HUES48 (cell line): ENCODE results near the gene POMGNT2.
"Not testable (repeated sequence)": the region's sequence is repeated elsewhere in the genome, so short reads cannot be mapped to it uniquely, and the experiment has no call there.

Experiments used
- H3K27ac ChIP-seq: one replicate; pipeline ENCODE4 v1.7.0; 2013; ENCODE audit warnings: low read depth, low read length, inconsistent platforms
- H3K27me3 ChIP-seq: 2 replicates; pipeline ENCODE4 v1.6.1; 2013; ENCODE audit warnings: mild to moderate bottlenecking, low read length; ENCODE audit not compliant: control insufficient read depth, insufficient read depth
- H3K36me3 ChIP-seq: 2 replicates; pipeline ENCODE4 v1.6.1; 2013; ENCODE audit warnings: low read length; ENCODE audit not compliant: control insufficient read depth, insufficient read depth
- H3K4me1 ChIP-seq: 2 replicates; pipeline ENCODE4 v1.6.1; 2013; ENCODE audit warnings: mild to moderate bottlenecking, low read length; ENCODE audit not compliant: control insufficient read depth, insufficient read depth
- H3K4me3 ChIP-seq: 2 replicates; pipeline ENCODE4 v1.5.1; 2013; ENCODE audit warnings: mild to moderate bottlenecking, low read depth, low read length
- H3K9ac ChIP-seq: 2 replicates; pipeline ENCODE4 v1.6.1; 2013; ENCODE audit warnings: mild to moderate bottlenecking, low read depth, low read length, moderate library complexity
- H3K9me3 ChIP-seq: 2 replicates; pipeline ENCODE4 v1.6.1; 2013; ENCODE audit warnings: low read length; ENCODE audit not compliant: control insufficient read depth, insufficient read depth

The POMGNT2 gene

GRCh38 chr3:43074901-43075689, 30.8 kb downstream of the POMGNT2 start:
- Histone ChIP-seq H3K27ac (no peak overlapping the region), H3K9ac (no peak overlapping the region), H3K4me3 (no peak overlapping the region), H3K4me1 (no peaks in the 10 kb centered on the region), H3K36me3 (peaks cover 7% of the 10 kb centered on the region; the same call in 1 of the 2 replicates), H3K9me3 (no peaks in the 10 kb centered on the region), H3K27me3 (no peaks in the 10 kb centered on the region)

- Histone ChIP-seq H3K4me1 (no peaks in the 10 kb centered on the region), H3K36me3 (peaks cover under 1% of the 10 kb centered on the region; the same call in 1 of the 2 replicates), H3K27me3 (no peaks in the 10 kb centered on the region), H3K4me3 (no peak overlapping the region), H3K27ac (no peak overlapping the region), H3K9ac (no peak overlapping the region), H3K9me3 (no peaks in the 10 kb centered on the region)
These were observed 31.4 kb downstream of the POMGNT2 start for GRCh38 chr3:43074482-43074881.

GRCh38 chr3:43073836-43074220, 32.1 kb downstream of the POMGNT2 start:
- H3K36me3 ChIP-seq = no peaks in the 10 kb centered on the region
- no peaks in the 10 kb centered on the region for H3K4me1 ChIP-seq
- no peaks in the 10 kb centered on the region for H3K27me3 ChIP-seq
- H3K27ac ChIP-seq = no peak overlapping the region
- no peak overlapping the region for H3K9ac ChIP-seq
- H3K9me3 ChIP-seq = no peaks in the 10 kb centered on the region
- H3K4me3 ChIP-seq = no peak overlapping the region

- Histone ChIP-seq H3K4me1 (no peaks in the 10 kb centered on the region), H3K4me3 (no peak overlapping the region), H3K9me3 (no peaks in the 10 kb centered on the region), H3K36me3 (no peaks in the 10 kb centered on the region), H3K27me3 (no peaks in the 10 kb centered on the region), H3K27ac (no peak overlapping the region), H3K9ac (no peak overlapping the region)
These were observed 32.6 kb downstream of the POMGNT2 start for GRCh38 chr3:43073116-43073835.

- no peaks in the 10 kb centered on the region for H3K36me3 ChIP-seq
- no peak overlapping the region for H3K4me3 ChIP-seq
- no peak overlapping the region for H3K9ac ChIP-seq
- no peak overlapping the region for H3K27ac ChIP-seq
- no peaks in the 10 kb centered on the region for H3K4me1 ChIP-seq
- no peaks in the 10 kb centered on the region for H3K9me3 ChIP-seq
- H3K27me3 ChIP-seq = no peaks in the 10 kb centered on the region
These were observed 33.5 kb downstream of the POMGNT2 start for GRCh38 chr3:43072361-43072760.

- no peaks in the 10 kb centered on the region for H3K36me3 ChIP-seq
- H3K27me3 ChIP-seq = no peaks in the 10 kb centered on the region
- H3K4me1 ChIP-seq = no peaks in the 10 kb centered on the region
- H3K27ac ChIP-seq = no peak overlapping the region
- H3K9ac ChIP-seq = no peak overlapping the region
- H3K4me3 ChIP-seq = no peak overlapping the region
- H3K9me3 ChIP-seq = no peaks in the 10 kb centered on the region
These were observed 34.5 kb downstream of the POMGNT2 start for GRCh38 chr3:43071313-43071893.

- H3K27ac ChIP-seq, H3K4me1 ChIP-seq, H3K4me3 ChIP-seq, H3K9me3 ChIP-seq, H3K9ac ChIP-seq, H3K36me3 ChIP-seq, H3K27me3 ChIP-seq: not testable (repeated sequence)
These were observed 35.2 kb downstream of the POMGNT2 start for GRCh38 chr3:43070670-43071069.

GRCh38 chr3:43063114-43063513, 42.8 kb downstream of the POMGNT2 start:
- no peak overlapping the region for H3K27ac ChIP-seq
- H3K9me3 ChIP-seq = peaks cover 15% of the 10 kb centered on the region
- no peak overlapping the region for H3K4me3 ChIP-seq
- H3K9ac ChIP-seq = no peak overlapping the region
- H3K27me3 ChIP-seq = no peaks in the 10 kb centered on the region
- H3K4me1 ChIP-seq = no peaks in the 10 kb centered on the region; the same call in 1 of the 2 replicates
- no peaks in the 10 kb centered on the region for H3K36me3 ChIP-seq

GRCh38 chr3:43062564-43063040, 43.3 kb downstream of the POMGNT2 start:
- no peak overlapping the region for H3K27ac ChIP-seq
- peaks cover 15% of the 10 kb centered on the region for H3K9me3 ChIP-seq
- no peak overlapping the region for H3K4me3 ChIP-seq
- no peaks in the 10 kb centered on the region; the same call in 1 of the 2 replicates for H3K4me1 ChIP-seq
- no peaks in the 10 kb centered on the region for H3K36me3 ChIP-seq
- no peak overlapping the region for H3K9ac ChIP-seq
- H3K27me3 ChIP-seq = no peaks in the 10 kb centered on the region

GRCh38 chr3:43062040-43062563, 43.8 kb downstream of the POMGNT2 start:
- Histone ChIP-seq H3K27me3 (no peaks in the 10 kb centered on the region), H3K27ac (peak overlapping the region; percentile 48), H3K9ac (no peak overlapping the region), H3K4me1 (no peaks in the 10 kb centered on the region; the same call in 1 of the 2 replicates), H3K36me3 (no peaks in the 10 kb centered on the region), H3K4me3 (no peak overlapping the region), H3K9me3 (peaks cover 15% of the 10 kb centered on the region)
